Psoas muscle (tissue), 8 donors: Measurements from ENCODE around the gene NOD2. TPM values are rescaled to one million over a fixed set of nuclear protein-coding genes. Genes with fewer than 3 reads are reported as not detected.

Experiments used
- ATAC-seq, 4 donors: fragments of 200-7000 bp; cut with Tn5 transposase; one replicate each; pipeline ENCODE4 v1.9.1; 2020; ENCODE audit warnings: moderate library complexity in 3 of 4, mild to moderate bottlenecking in 2 of 4
- DNase-seq, 2 donors: peaks; one replicate each; pipeline ENCODE4 v3.0.0-alpha.2; 2020
- H3K27ac ChIP-seq: fragments of 200-600 bp; one replicate; pipeline ENCODE4 v1.8.0; 2022
- H3K27me3 ChIP-seq, 3 donors: fragments of 200-600 bp in 1 of 3; one replicate each; pipeline versions ENCODE4 v1.6.1 to v1.8.0; 2013 to 2022; ENCODE audit warnings: low read length in 2 of 3, mild to moderate bottlenecking in 2 of 3, moderate library complexity in 1 of 3; ENCODE audit not compliant: insufficient read depth in 3 of 3
- H3K36me3 ChIP-seq, 2 donors: fragments of 200-600 bp in 1 of 2; one replicate each; pipeline versions ENCODE4 v1.6.1 to v1.8.0; 2013 to 2022; ENCODE audit warnings: low read depth in 1 of 2, mild to moderate bottlenecking in 1 of 2, moderate library complexity in 1 of 2; ENCODE audit not compliant: insufficient read depth in 1 of 2
- H3K4me1 ChIP-seq: fragments of 200-600 bp; one replicate; pipeline ENCODE4 v1.8.0; 2022
- H3K4me3 ChIP-seq: fragments of 200-600 bp; one replicate; pipeline ENCODE4 v1.8.0; 2022; ENCODE audit warnings: mild to moderate bottlenecking
- H3K9me3 ChIP-seq: fragments of 200-600 bp; one replicate; pipeline ENCODE4 v1.8.0; 2022
- WGBS, 3 donors: extraction: QIAGEN DNeasy Blood & Tissue Kit; methylation state at CpG; one replicate each; pipeline versions ENCODE4 v1.1.6 to v1.1.7; 2013; 5-methylcytosine and 5-hydroxymethylcytosine counted together
- intact Hi-C, 2 donors: fragments of 100-400 bp; cut with DNase I; formaldehyde crosslinking; loops; one replicate each; pipeline versions ENCODE4 v1.11.0 to v1.14.2; 2022
- polyA plus RNA-seq, 3 donors: library from polyadenylated mRNA; stranded (reverse); fragments of 200-250 nt; gene quantifications; one replicate each; pipeline ENCODE4 v1.2.3, GENCODE V29; 2013
- total RNA-seq, 4 donors: library from RNA; stranded (reverse); fragmentation: NEBNext Ultra II Directional in 2 of 4; extraction: Animal tissue kit (Norgen Biotek cat#: 25700) in 2 of 4; gene quantifications; one replicate each; pipeline versions ENCODE4 v1.2.1 to v1.2.4, GENCODE V29; 2021 to 2023
- TF ChIP-seq, protein P1 (sequence below): fragments of 200-600 bp; IDR thresholded peaks from one replicate; pipeline ENCODE4 v1.8.0; 2022; ENCODE audit warnings: antibody characterized with exemption
- donor health status: healthy with polysubstance abuse.
- donor health status: DM: no; HTN: no; CAD: no; lungs with moderate emphysema.
- donor health status: Bipolar disorder and iron deficiency.
- donor health status: healthy.
- donor health status: DM: yes; HTN: yes; CAD: no.
- donor health status: DM: no; HTN: no; CAD: no.
- donor health status: DM: no; HTN: no; CAD: no.
- donor health status: DM: yes; HTN: yes; CAD: no.

The NOD2 gene
- total and polyA plus RNA-seq, 7 donors, result 0.07 to 0.74 (median 0.25) TPM

GRCh38 chr16:50673496-50674275 is 19.7 kb upstream of the NOD2 start:
- H3K36me3 ChIP-seq, result no peaks in the 10 kb centered on the region
- no peak overlapping the region for H3K4me3 ChIP-seq
- ATAC-seq (no peak), DNase-seq (no peak)
- peaks cover 4% of the 10 kb centered on the region for H3K4me1 ChIP-seq
- peaks cover 7% of the 10 kb centered on the region for H3K9me3 ChIP-seq
- TF ChIP-seq, protein P1, sequence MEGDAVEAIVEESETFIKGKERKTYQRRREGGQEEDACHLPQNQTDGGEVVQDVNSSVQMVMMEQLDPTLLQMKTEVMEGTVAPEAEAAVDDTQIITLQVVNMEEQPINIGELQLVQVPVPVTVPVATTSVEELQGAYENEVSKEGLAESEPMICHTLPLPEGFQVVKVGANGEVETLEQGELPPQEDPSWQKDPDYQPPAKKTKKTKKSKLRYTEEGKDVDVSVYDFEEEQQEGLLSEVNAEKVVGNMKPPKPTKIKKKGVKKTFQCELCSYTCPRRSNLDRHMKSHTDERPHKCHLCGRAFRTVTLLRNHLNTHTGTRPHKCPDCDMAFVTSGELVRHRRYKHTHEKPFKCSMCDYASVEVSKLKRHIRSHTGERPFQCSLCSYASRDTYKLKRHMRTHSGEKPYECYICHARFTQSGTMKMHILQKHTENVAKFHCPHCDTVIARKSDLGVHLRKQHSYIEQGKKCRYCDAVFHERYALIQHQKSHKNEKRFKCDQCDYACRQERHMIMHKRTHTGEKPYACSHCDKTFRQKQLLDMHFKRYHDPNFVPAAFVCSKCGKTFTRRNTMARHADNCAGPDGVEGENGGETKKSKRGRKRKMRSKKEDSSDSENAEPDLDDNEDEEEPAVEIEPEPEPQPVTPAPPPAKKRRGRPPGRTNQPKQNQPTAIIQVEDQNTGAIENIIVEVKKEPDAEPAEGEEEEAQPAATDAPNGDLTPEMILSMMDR, result no peak
- no peak overlapping the region for H3K27ac ChIP-seq
- WGBS, 3 donors, result 59 to 63% (median 61%) methylated on average over 59 to 70 of the region's 70 CpGs
- peaks cover 0 to 9% (median 3%) of the 10 kb centered on the region in 3 donors for H3K27me3 ChIP-seq
- intact Hi-C loops, result no loop called here

- WGBS, 3 donors, result 72 to 78% (median 74%) methylated on average over 4 of the region's 4 CpGs
- H3K27me3 ChIP-seq, result peaks cover 0 to 9% (median 3%) of the 10 kb centered on the region in 3 donors
- H3K4me1 ChIP-seq, result no peaks in the 10 kb centered on the region
- H3K4me3 ChIP-seq, result no peak overlapping the region
- H3K9me3 ChIP-seq, result peaks cover 7% of the 10 kb centered on the region
- H3K27ac ChIP-seq, result no peak overlapping the region
- H3K36me3 ChIP-seq, result no peaks in the 10 kb centered on the region
- intact Hi-C loops, result loop anchor here in 1 of 2 donors (5.0 kb wide), 1 partner anchor 72 kb away; no protein-coding TSS in a partner anchor
- ATAC-seq (no peak), DNase-seq (no peak)
- TF ChIP-seq, protein P1, result no peak
Measured at GRCh38 chr16:50674831-50675230, 18.6 kb upstream of the NOD2 start.

- Histone ChIP-seq H3K4me1 (no peaks in the 10 kb centered on the region), H3K27me3 (peaks cover 0 to 9% (median 3%) of the 10 kb centered on the region in 3 donors), H3K9me3 (peaks cover 7% of the 10 kb centered on the region), H3K27ac (no peak overlapping the region), H3K36me3 (no peaks in the 10 kb centered on the region), H3K4me3 (no peak overlapping the region)
- ATAC-seq (no peak), DNase-seq (no peak)
- TF ChIP-seq, protein P1, result no peak
- 75 to 83% (median 80%) methylated on average over 23 of the region's 23 CpGs for WGBS, 3 donors
- intact Hi-C loops, result loop anchor here in 1 of 2 donors (5.0 kb wide), 1 partner anchor 71 kb away; no protein-coding TSS in a partner anchor
Measured at GRCh38 chr16:50675686-50676610, 17.5 kb upstream of the NOD2 start.

- Histone ChIP-seq H3K4me1 (no peaks in the 10 kb centered on the region), H3K4me3 (no peak overlapping the region), H3K36me3 (no peaks in the 10 kb centered on the region), H3K9me3 (peaks cover 5% of the 10 kb centered on the region), H3K27me3 (peaks cover 0 to 9% (median 3%) of the 10 kb centered on the region in 3 donors), H3K27ac (no peak overlapping the region)
- ATAC-seq, result peak in 3 of 4 donors; percentile 36 to 57 (median 42)
- intact Hi-C loops, result loop anchor here in 1 of 2 donors (5.0 kb wide), 1 partner anchor 71 kb away; no protein-coding TSS in a partner anchor
- WGBS, 3 donors, result 69 to 75% (median 71%) methylated on average over 9 of the region's 9 CpGs
- TF ChIP-seq, protein P1, result no peak
- no peak for DNase-seq
Measured at GRCh38 chr16:50676684-50677225, 16.7 kb upstream of the NOD2 start.
